Fibroblast of upper back skin (primary cell): ENCODE data around the gene AMMECR1.
A peak's percentile ranks its signal among the peaks of the same experiment; 100 is the strongest.
"Not testable (repeated sequence)": the region's sequence is repeated elsewhere in the genome, so short reads cannot be mapped to it uniquely, and the experiment has no call there.

Experiments
- DNase-seq: peaks from one replicate; pipeline ENCODE4 v3.0.0-alpha.2; 2013

Gene AMMECR1

GRCh38 chrX:110317820-110318663 lies at the start of gene AMMECR1:
AMMECR1 (minus strand) TSS chrX:110318085; CDS start chrX:110318071, 14 bp downstream.
- peak; percentile 79 for DNase-seq

- no peak for DNase-seq
Measured at GRCh38 chrX:110363244-110363643, 45.4 kb upstream of the AMMECR1 start.

DNA sequence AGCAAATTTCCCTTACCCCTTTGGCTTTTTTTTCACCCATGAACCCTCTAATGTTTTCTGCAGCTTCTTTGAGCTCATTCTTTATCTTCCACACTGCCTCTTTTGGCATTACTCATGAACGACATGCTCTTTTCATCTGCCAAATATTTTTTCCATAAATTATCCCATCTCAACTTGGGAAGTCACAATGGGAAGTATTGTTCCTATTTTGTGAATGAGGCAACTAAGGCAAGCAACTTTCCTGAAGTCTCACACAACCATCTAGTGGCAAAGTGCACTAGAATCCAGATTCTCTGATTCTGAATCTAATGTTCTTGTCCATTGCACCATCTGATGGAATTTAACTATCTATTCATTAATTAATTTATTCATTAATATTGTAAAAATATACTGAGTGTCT lies 41.4 kb upstream of the AMMECR1 start:
- no peak for DNase-seq

- no peak for DNase-seq
Measured at GRCh38 chrX:110358548-110358947, 40.7 kb upstream of the AMMECR1 start, which contains the start of gene RTL9. RTL9 (plus strand) TSS chrX:110358848; CDS start chrX:110450618, 91,770 bp downstream.

- peak; percentile 12 for DNase-seq
Measured at GRCh38 chrX:110346681-110347080, 28.8 kb upstream of the AMMECR1 start.

- DNase-seq, result peak; percentile 92
Measured at GRCh38 chrX:110341189-110342035, 23.5 kb upstream of the AMMECR1 start.

DNA sequence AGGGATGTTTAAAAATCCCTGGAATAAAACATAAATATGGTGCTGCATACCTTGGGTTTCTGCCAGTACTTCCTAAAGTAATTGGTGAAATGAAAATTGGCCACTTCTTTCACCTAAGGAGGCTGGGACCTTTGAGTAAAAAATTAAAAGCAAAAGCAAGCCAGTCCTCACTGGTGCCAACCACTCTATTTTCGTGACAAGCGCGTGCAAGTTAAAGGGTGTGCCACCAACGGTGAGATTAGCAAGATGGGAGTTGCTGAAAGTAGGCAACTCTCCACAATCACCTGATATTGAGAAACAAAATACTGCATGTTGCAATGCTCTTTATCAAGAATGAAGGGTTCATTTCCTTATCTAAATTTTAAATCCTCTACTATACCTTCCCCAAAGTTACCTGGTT lies 21.1 kb upstream of the AMMECR1 start:
- DNase-seq, result no peak

DNA sequence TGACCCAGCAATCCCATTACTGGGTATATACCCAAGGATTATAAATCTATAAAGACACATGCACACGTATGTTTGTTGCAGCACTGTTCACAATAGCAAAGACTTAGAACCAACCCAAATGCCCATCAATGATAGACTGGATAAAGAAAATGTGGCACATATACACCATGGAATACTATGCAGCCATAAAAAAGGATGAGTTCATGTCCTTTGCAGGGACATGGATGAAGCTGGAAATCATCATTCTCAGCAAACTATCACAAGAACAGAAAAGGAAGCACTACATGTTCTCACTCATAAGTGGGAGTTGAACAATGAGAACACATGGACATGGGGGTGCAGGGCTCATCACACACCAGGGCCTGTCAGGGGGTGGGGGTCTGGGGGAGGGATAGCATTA lies 15.6 kb upstream of the AMMECR1 start:
- not testable (repeated sequence) for DNase-seq

GRCh38 chrX:110331444-110332030 lies 13.7 kb upstream of the AMMECR1 start:
- no peak for DNase-seq

GRCh38 chrX:110328613-110329012 lies 10.7 kb upstream of the AMMECR1 start:
- DNase-seq, result not testable (repeated sequence)

DNA sequence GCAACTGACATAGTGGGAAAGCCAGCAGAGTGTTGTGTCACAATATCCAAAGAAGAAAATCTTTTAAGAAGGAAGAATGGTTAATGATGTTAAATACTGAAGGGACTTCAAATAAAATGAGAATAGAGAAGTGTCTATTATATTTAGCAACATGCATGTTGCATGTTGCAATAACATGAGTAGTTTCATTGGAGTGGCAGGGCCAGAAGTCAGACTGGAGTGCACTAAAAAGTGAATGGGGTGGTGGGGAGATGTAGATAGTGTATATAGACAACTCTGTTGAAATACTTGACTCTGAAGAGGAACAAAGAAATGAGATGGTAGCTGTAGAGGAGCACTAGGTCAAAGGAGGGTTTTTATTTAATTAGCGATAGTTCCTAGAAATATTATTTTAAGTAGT lies 9.5 kb upstream of the AMMECR1 start:
- DNase-seq, result no peak

DNA sequence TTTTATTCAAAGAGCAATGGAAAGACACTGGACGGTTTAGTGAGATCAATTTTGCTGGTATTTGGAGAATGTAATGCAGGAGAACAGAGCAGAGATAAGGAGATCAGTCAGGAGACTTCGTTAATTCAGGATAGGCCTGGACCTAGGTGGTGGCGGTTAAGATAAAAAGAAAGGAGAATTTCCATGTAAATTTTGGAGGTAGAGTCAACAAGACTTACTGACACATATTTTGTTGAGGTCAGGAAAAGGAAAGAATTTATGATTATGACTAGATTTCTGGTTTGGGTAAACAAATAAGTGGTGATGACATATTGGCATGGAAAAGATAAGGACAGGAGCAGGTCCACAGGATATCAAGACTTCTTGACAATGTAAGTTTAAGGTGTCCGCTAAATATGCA lies 8.8 kb upstream of the AMMECR1 start:
- no peak for DNase-seq

DNA sequence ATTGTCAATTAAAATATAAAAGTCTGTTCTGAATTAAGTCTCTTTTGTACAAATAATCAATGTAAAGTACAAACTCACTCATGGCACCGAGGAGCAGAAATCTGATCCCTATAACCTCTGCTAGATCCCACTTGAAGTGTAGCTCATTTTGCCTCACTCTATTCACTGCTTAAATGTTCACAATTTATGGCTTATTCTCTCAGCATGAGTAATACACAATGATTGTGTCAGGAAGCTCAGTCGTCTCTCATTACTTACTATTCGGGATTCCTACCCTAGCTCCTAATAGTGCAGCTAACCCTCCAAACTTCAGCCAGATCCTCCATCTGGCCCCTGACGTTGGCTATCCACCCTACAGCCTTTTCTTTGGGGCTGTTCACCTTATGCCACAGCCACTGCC lies 4.7 kb upstream of the AMMECR1 start:
- DNase-seq, result peak; percentile 23

- no peak for DNase-seq
Measured at GRCh38 chrX:110321670-110322069, 3.8 kb upstream of the AMMECR1 start.

GRCh38 chrX:110321081-110321480 lies 3.2 kb upstream of the AMMECR1 start:
- DNase-seq, result no peak

DNA sequence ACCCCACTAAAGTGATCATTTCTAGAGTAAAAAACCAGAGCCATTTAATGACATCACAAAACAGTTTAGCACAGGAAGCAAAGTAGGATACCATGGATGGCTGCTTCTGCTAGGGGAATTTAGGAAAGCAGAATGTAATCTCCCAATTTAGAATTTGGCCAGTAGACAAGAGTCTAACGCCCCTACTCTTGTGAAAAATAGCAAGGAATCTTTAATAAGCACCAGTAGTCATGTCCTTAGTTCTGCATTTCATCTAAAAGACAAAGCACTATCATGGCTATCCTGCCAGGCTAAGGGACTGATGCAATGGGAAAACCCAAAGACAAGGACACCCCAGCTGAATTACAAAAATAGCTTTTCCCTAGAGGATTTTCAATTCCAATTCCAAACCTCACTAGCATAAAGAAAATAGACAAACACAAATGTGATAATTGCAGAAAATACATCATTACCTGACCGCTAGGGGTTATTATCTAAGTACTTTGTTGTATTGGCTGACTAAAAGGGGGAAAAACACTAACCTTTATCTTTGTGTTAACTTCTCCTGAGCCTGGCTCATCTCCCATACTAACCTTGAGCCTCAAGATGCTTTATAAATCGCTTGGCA lies 2.6 kb upstream of the AMMECR1 start:
- DNase-seq, result no peak

DNA sequence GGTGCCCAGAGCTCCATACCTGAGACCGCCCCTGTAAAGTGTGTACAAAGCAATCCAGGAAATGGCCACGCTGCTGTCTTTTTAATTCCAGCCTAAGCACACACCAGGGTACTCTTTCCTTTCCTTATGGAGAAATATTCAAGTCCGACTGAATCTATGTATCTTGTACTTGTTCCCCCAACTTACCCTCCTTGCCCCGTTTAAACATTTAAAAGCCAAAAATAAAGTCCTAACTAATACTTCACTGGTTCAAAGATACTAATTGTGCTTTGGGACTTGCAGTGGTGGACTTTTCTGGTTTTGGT lies 731 bp upstream of the AMMECR1 start:
- no peak for DNase-seq

DNA sequence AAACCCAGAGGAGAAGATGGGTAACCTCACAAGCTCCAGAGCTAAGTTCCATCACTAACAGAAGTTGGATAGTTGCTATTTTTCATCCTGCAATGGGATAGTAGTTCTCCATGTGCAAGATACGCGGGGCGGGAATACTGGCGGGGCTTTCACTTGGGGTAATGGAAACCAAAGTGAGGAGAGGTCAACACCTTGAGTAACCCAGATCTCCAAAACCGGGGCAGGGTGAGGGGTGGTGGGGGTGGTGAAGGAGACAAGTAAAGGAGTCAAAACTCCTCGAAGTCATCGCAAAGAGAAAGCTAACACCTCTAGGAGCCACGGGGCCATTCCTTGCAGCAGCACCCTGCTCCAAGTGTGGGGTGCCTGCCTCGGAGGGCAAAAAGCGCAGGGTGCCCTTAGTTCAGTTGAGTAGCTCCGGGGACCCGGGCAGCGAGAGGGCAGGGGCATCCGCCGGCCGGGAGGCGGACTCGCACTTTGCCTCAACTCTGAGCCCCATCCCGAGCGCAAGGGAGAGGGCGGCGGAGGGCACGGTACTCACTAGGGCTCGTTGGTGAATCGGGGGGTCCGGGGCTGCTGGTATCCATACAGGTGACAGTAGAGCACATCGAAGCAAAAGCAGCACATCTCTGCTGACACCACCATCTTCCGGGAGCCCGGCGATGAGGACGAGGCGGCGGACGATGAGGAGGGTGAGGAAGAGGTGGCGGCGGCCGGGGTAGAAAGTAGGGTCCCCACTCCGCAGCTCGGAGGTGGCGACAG lies 645 bp downstream of the AMMECR1 start:
- DNase-seq, result no peak

- DNase-seq, result no peak
Measured at GRCh38 chrX:110316351-110317060, 1.4 kb downstream of the AMMECR1 start.

DNA sequence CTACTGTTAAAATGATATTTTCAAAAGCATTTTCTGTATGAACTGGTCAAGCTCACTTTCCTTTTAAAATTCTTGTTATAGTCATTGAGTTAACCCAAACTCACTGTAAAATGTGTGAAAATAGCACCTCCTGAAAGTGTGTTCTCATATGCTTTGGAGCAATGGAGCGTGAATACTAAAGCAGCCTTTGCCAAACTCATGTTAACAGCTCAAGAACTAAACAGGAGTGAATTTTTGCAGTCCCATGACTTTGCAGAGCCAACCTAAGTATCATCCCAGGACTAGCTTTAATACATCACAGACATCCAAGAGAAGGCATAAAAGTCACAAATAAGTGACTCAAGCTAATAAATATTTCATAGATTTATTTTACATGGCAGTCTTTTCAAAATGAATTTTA lies 2.3 kb downstream of the AMMECR1 start:
- no peak for DNase-seq

GRCh38 chrX:110311437-110312230 lies 6.3 kb downstream of the AMMECR1 start:
- no peak for DNase-seq
